HepG2 (cell line): ENCODE measurements around the gene GLCE. TPM values are rescaled to one million over a fixed set of nuclear protein-coding genes. Genes with fewer than 3 reads are reported as not detected.

Experiments used
- ARNT ChIP-seq: fragments of 450-650 bp; IDR thresholded peaks from 2 replicates; pipeline ENCODE4 v1.6.1; 2017
- JUND ChIP-seq: sonication (generic); formaldehyde crosslinking; IDR thresholded peaks from 2 replicates; pipeline ENCODE4 v1.8.0; 2022; ENCODE audit warnings: mild to moderate bottlenecking, missing genetic modification reagents
- KDM2A ChIP-seq: sonication (generic); formaldehyde crosslinking; IDR thresholded peaks from 2 replicates; pipeline ENCODE4 v1.4.0; 2020; ENCODE audit warnings: low read depth, missing genetic modification reagents, borderline replicate concordance
- MTA1 ChIP-seq: sonication (generic); formaldehyde crosslinking; IDR thresholded peaks from 2 replicates; pipeline ENCODE4 v1.4.0; 2020; ENCODE audit warnings: missing genetic modification reagents, mild to moderate bottlenecking, borderline replicate concordance
- PAWR ChIP-seq: sonication (generic); formaldehyde crosslinking; IDR thresholded peaks from 2 replicates; pipeline ENCODE4 v1.4.0; 2020; ENCODE audit warnings: missing genetic modification reagents, mild to moderate bottlenecking, borderline replicate concordance
- RERE ChIP-seq: IDR thresholded peaks from 2 replicates; pipeline ENCODE4 v1.6.1; 2016; ENCODE audit warnings: low read depth, missing genetic modification reagents, missing compliant biosample characterization
- SRSF9 ChIP-seq: fragments of 200-400 bp; formaldehyde crosslinking; IDR thresholded peaks from 2 replicates; pipeline ENCODE4 v1.6.1; 2018; ENCODE audit warnings: borderline replicate concordance, mild to moderate bottlenecking, low read depth, low read length; ENCODE audit not compliant: insufficient read depth, poor library complexity, severe bottlenecking
- TRAFD1 ChIP-seq: sonication (generic); formaldehyde crosslinking; IDR thresholded peaks from 2 replicates; pipeline ENCODE4 v1.5.1; 2020; ENCODE audit warnings: missing genetic modification reagents, mild to moderate bottlenecking, borderline replicate concordance
- ZBTB38 ChIP-seq: sonication (generic); formaldehyde crosslinking; IDR thresholded peaks from 2 replicates; pipeline ENCODE4 v1.5.1; 2020; ENCODE audit warnings: mild to moderate bottlenecking, missing genetic modification reagents
- ZNF235 ChIP-seq: sonication (generic); formaldehyde crosslinking; IDR thresholded peaks from 2 replicates; pipeline ENCODE4 v1.8.1; 2023; ENCODE audit warnings: mild to moderate bottlenecking, missing genetic modification reagents, borderline replicate concordance
- ZNF556 ChIP-seq: sonication (generic); formaldehyde crosslinking; IDR thresholded peaks from 2 replicates; pipeline ENCODE4 v1.4.0; 2020; ENCODE audit warnings: mild to moderate bottlenecking, missing genetic modification reagents, borderline replicate concordance
- ZNF607 ChIP-seq: sonication (generic); formaldehyde crosslinking; IDR thresholded peaks from 2 replicates; pipeline ENCODE4 v1.5.1; 2020; ENCODE audit warnings: missing genetic modification reagents, mild to moderate bottlenecking, borderline replicate concordance
- ZUFSP ChIP-seq: sonication (generic); formaldehyde crosslinking; IDR thresholded peaks from 2 replicates; pipeline ENCODE4 v1.9.0; 2021; ENCODE audit warnings: missing genetic modification reagents, mild to moderate bottlenecking, borderline replicate concordance
- polyA plus RNA-seq, 8 experiments: library from polyadenylated mRNA; depleted of rRNA in 3 of 8; stranded (reverse) in 7 of 8; unstranded in 1 of 8; fragments of >200 nt; fragmentation: Illumina TruSeq in 4 of 8; extraction: Trizol in 4 of 8; gene quantifications; 2 replicates each; pipeline versions ENCODE4 v1.2.1 to v1.2.3, GENCODE V29; 2011 to 2016; ENCODE audit warnings: low read depth in 4 of 8, missing spikeins in 1 of 8, mixed read lengths in 1 of 8; ENCODE audit not compliant: insufficient read depth in 1 of 8
- total RNA-seq, 5 experiments: library from RNA; depleted of rRNA; stranded (reverse); fragments of >200 nt; fragmentation: Illumina TruSeq; extraction: Trizol; gene quantifications; 2 replicates each; pipeline ENCODE4 v1.2.3, GENCODE V29; 2016; ENCODE audit warnings: low read depth in 1 of 5

GLCE gene
- total and polyA plus RNA-seq, 2 of the 13 experiments (the other 11 are each of a cell fraction or from before 2014, with no cell fraction given): 12.9 to 23.4 TPM

GRCh38 chr15:69160141-69160993 is at the start of gene GLCE (continued):
- TF ChIP-seq ZNF556 (CRISPR knock-in tag) (no peak), KDM2A (peak; percentile 82; the same call in 1 of the 2 replicates), RERE (no peak), PAWR (no peak), TRAFD1 (CRISPR knock-in tag) (no peak), ZNF235 (no peak), ZBTB38 (no peak; the same call in 1 of the 2 replicates), SRSF9 (no peak), JUND (CRISPR knock-in tag) (no peak), ZNF607 (CRISPR knock-in tag) (no peak), MTA1 (CRISPR knock-in tag) (no peak; the same call in 1 of the 2 replicates), ARNT (no peak), ZUFSP (CRISPR knock-in tag) (no peak)
